Keratinocyte (primary cell): ENCODE measurements around the gene MAP3K3. TPM values are rescaled to one million over a fixed set of nuclear protein-coding genes. Genes with fewer than 3 reads are reported as not detected.

Experiments
- DNase-seq: peaks from one replicate; pipeline ENCODE4 v3.0.0-alpha.2; 2011; ENCODE audit warnings: low read depth, missing footprints, low spot score
- FAIRE-seq: peaks from 2 replicates; lab custom pipeline; 2011; peaks lifted over from hg19 to GRCh38; lab: Jason Lieb, UNC
- H2AFZ ChIP-seq: 2 replicates; pipeline ENCODE4 v1.6.0; 2012; ENCODE audit warnings: low read length, control low read depth, inconsistent platforms; ENCODE audit not compliant: control insufficient read depth
- H3K27ac ChIP-seq: 2 replicates; pipeline ENCODE4 v1.5.1; 2011; ENCODE audit warnings: low read length; ENCODE audit not compliant: control insufficient read depth, insufficient read depth
- H3K27me3 ChIP-seq: 3 replicates; pipeline ENCODE4 v1.6.0; 2011; ENCODE audit warnings: low read length; ENCODE audit not compliant: control insufficient read depth, insufficient read depth; ENCODE audit errors: extremely low read depth
- H3K36me3 ChIP-seq, 2 experiments: 2 replicates in 1 of 2; 3 replicates in 1 of 2; pipeline ENCODE4 v1.5.1; 2011; ENCODE audit warnings: low read length in 2 of 2, mild to moderate bottlenecking in 1 of 2; ENCODE audit not compliant: control insufficient read depth in 2 of 2, insufficient read depth in 2 of 2; ENCODE audit errors: extremely low read depth in 1 of 2
- H3K4me1 ChIP-seq: 3 replicates; pipeline ENCODE4 v1.5.1; 2011; ENCODE audit warnings: low read length; ENCODE audit not compliant: control insufficient read depth, insufficient read depth; ENCODE audit errors: extremely low read depth
- H3K4me2 ChIP-seq: 3 replicates; pipeline ENCODE4 v1.6.0; 2011; ENCODE audit warnings: low read depth, low read length; ENCODE audit not compliant: control insufficient read depth, insufficient read depth; ENCODE audit errors: extremely low read depth
- H3K4me3 ChIP-seq, 3 experiments: fragments of 200-600 bp in 1 of 3; sonication (generic) in 1 of 3; 2 replicates in 2 of 3; 3 replicates in 1 of 3; pipeline ENCODE4 v1.5.1; 2011 to 2016; ENCODE audit warnings: low read length in 3 of 3, mild to moderate bottlenecking in 3 of 3, control low read depth in 2 of 3, inconsistent platforms in 1 of 3, low read depth in 1 of 3, mixed read lengths in 1 of 3, mixed run types in 1 of 3, moderate library complexity in 1 of 3; ENCODE audit not compliant: control insufficient read depth in 2 of 3, insufficient read depth in 2 of 3; ENCODE audit errors: extremely low read depth in 1 of 3
- H3K79me2 ChIP-seq: 2 replicates; pipeline ENCODE4 v1.6.0; 2012; ENCODE audit warnings: low read length; ENCODE audit not compliant: control insufficient read depth, insufficient read depth
- H3K9ac ChIP-seq: 3 replicates; pipeline ENCODE4 v1.6.0; 2011; ENCODE audit warnings: low read length; ENCODE audit not compliant: control insufficient read depth, insufficient read depth; ENCODE audit errors: extremely low read depth
- H3K9me1 ChIP-seq: 3 replicates; pipeline ENCODE4 v1.6.0; 2011; ENCODE audit warnings: low read length; ENCODE audit not compliant: control insufficient read depth, insufficient read depth; ENCODE audit errors: extremely low read depth
- H3K9me3 ChIP-seq: 2 replicates; pipeline ENCODE4 v1.5.1; 2012; ENCODE audit warnings: low read depth, low read length; ENCODE audit not compliant: control insufficient read depth
- H4K20me1 ChIP-seq: 3 replicates; pipeline ENCODE4 v1.6.0; 2011; ENCODE audit warnings: low read length; ENCODE audit not compliant: control insufficient read depth, insufficient read depth; ENCODE audit errors: extremely low read depth
- EZH2 ChIP-seq: IDR thresholded peaks from one replicate; pipeline ENCODE4 v1.6.1; 2012; ENCODE audit warnings: inconsistent platforms, mild to moderate bottlenecking, low read length, moderate library complexity
- dilution Hi-C: fragments of 300-500 bp; cut with MboI; formaldehyde crosslinking; loops from one replicate; pipeline ENCODE4 v1.7.0; 2020; ENCODE audit warnings: low sequenced_read_pairs; ENCODE audit not compliant: extremely low pct_ligation_motif_present
- polyA plus RNA-seq, 5 experiments: library from polyadenylated mRNA; depleted of rRNA in 3 of 5; stranded (reverse) in 3 of 5; stranded (forward) in 1 of 5; unstranded in 1 of 5; fragments of >200 nt; gene quantifications; 1 replicate in 1 of 5; 2 replicates in 3 of 5; 3 replicates in 1 of 5; pipeline versions ENCODE4 v1.2.1 to v1.2.3, GENCODE V29; 2011 to 2012; ENCODE audit warnings: missing spikeins in 2 of 5, low read depth in 1 of 5, low replicate concordance in 1 of 5
- TF ChIP-seq, protein P1 (sequence below), 3 experiments: IDR thresholded peaks in 1 of 3; conservative IDR thresholded peaks in 1 of 3; optimal IDR thresholded peaks in 1 of 3; 2 replicates in 2 of 3; 3 replicates in 1 of 3; pipeline versions ENCODE3 to v1.5.1; 2011; ENCODE audit warnings: low read length in 3 of 3, mild to moderate bottlenecking in 3 of 3, moderate library complexity in 2 of 3, control low read depth in 1 of 3, inconsistent platforms in 1 of 3; ENCODE audit not compliant: insufficient read depth in 2 of 3; ENCODE audit errors: extremely low read depth in 1 of 3

Gene MAP3K3
- polyA plus RNA-seq, 1 donor (not counting 4 experiments of a cell fraction or from before 2014, with no cell fraction given), result 9.8 TPM

DNA sequence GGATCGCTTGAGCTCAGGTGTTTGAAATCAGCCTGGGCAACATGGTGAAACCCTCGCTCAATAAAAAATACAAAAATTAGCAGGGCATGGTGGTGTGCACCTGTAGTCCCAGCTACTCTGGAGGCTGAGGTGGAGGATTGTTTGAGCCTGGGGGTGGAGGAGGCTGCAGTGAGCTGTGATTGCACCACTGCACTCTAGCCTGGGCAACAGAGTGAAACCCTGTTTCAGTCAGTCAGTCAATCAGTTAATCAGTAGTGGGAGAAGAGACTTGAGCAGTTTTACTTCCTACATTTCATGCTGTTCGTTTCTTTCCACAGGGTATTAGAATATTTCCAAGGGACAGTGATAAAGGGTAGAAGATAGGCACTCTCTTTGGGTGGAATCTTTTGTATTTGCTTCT lies 8.8 kb downstream of the MAP3K3 start:
- no peak for TF ChIP-seq EZH2
- TF ChIP-seq, protein P1, sequence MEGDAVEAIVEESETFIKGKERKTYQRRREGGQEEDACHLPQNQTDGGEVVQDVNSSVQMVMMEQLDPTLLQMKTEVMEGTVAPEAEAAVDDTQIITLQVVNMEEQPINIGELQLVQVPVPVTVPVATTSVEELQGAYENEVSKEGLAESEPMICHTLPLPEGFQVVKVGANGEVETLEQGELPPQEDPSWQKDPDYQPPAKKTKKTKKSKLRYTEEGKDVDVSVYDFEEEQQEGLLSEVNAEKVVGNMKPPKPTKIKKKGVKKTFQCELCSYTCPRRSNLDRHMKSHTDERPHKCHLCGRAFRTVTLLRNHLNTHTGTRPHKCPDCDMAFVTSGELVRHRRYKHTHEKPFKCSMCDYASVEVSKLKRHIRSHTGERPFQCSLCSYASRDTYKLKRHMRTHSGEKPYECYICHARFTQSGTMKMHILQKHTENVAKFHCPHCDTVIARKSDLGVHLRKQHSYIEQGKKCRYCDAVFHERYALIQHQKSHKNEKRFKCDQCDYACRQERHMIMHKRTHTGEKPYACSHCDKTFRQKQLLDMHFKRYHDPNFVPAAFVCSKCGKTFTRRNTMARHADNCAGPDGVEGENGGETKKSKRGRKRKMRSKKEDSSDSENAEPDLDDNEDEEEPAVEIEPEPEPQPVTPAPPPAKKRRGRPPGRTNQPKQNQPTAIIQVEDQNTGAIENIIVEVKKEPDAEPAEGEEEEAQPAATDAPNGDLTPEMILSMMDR (optimal IDR thresholded peaks at IDR 0.05 in 1 of 3, IDR thresholded peaks at IDR 0.05 in 1 of 3, conservative IDR thresholded peaks at IDR 0.05 in 1 of 3; ENCODE audit: extremely low read depth in 1 of 3, insufficient read depth in 2 of 3, low read length in 3 of 3), result no peak
- Histone ChIP-seq H3K4me3 (no peak overlapping the region), H3K36me3 (peaks cover 0 to 16% of the 10 kb centered on the region in 2 experiments), H3K4me2 (no peak overlapping the region), H3K9me3 (no peaks in the 10 kb centered on the region), H3K4me1 (no peaks in the 10 kb centered on the region), H3K9ac (no peak overlapping the region), H3K79me2 (peaks cover 11% of the 10 kb centered on the region), H4K20me1 (no peaks in the 10 kb centered on the region), H3K27me3 (no peaks in the 10 kb centered on the region), H3K27ac (no peak overlapping the region), H3K9me1 (no peaks in the 10 kb centered on the region), H2AFZ (no peak overlapping the region)
- FAIRE-seq (no peak), DNase-seq (no peak)
- dilution Hi-C loops, result no loop called here

DNA sequence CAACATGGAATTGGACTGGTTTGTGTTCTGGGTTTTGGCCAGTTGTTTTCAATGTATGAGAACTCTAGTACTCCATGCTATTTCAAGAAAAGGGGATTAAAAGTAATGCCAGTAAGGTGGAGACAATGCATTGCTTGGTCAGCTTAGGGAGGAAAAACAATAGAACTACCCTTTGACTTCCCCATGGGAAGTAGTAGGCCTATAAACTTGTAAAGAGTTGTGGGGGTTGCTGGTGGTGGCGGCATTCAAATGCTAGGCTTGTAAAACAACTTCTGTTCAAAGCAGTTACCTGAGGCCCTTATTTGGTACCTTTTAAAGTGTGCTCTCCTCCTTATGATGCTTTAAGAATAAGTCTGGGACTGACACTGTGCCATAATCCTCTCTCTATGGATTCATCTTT lies 9.4 kb downstream of the MAP3K3 start:
- no peaks in the 10 kb centered on the region for H3K27me3 ChIP-seq
- no peak overlapping the region for H3K27ac ChIP-seq
- no peak overlapping the region for H2AFZ ChIP-seq
- H3K9ac ChIP-seq, result no peak overlapping the region
- dilution Hi-C loops, result no loop called here
- FAIRE-seq (no peak), DNase-seq (no peak)
- H3K9me1 ChIP-seq, result no peaks in the 10 kb centered on the region
- H3K4me1 ChIP-seq, result no peaks in the 10 kb centered on the region
- no peaks in the 10 kb centered on the region for H4K20me1 ChIP-seq
- no peak overlapping the region for H3K4me2 ChIP-seq
- TF ChIP-seq, protein P1 (optimal IDR thresholded peaks at IDR 0.05 in 1 of 3, IDR thresholded peaks at IDR 0.05 in 1 of 3, conservative IDR thresholded peaks at IDR 0.05 in 1 of 3; ENCODE audit: extremely low read depth in 1 of 3, insufficient read depth in 2 of 3, low read length in 3 of 3), result no peak
- no peak for TF ChIP-seq EZH2
- peaks cover 3 to 22% of the 10 kb centered on the region in 2 experiments for H3K36me3 ChIP-seq
- no peak overlapping the region for H3K4me3 ChIP-seq
- no peaks in the 10 kb centered on the region for H3K9me3 ChIP-seq
- peaks cover 7% of the 10 kb centered on the region for H3K79me2 ChIP-seq
